SHP77 (cell line): ENCODE results near the gene KCNMB3.

Experiments used
- DNase-seq, 2 experiments: peaks; one replicate each; lab custom pipeline; 2025; lab: John Stamatoyannopoulos, UW

KCNMB3 gene

GRCh38 chr3:179196098-179196497 is 54.8 kb downstream of the KCNMB3 start:
- DNase-seq: no peak

GRCh38 chr3:179194931-179195330 is 56.0 kb downstream of the KCNMB3 start:
- no peak for DNase-seq
